ENCODE data around the gene ELOVL5.

The ELOVL5 gene

DNA sequence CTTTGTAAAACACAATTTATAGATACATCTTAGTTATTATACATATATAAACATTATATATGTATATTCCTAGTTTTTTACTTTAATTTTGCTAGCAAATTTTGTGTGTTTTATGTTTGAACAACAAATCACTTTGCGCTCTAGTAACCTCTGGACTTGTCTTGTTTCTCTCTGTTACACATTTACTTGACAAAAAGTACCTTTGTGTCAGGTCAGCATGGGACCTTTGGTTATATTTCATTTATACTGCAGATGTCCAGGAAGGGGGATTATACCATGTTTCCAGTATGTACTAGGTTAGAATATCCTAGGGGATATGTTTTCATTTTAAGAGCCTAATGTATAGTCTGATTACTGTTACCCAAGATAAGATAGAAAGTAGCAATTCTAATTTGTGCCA, 28.5 kb upstream of the ELOVL5 start:
- TF ChIP-seq, protein P1, sequence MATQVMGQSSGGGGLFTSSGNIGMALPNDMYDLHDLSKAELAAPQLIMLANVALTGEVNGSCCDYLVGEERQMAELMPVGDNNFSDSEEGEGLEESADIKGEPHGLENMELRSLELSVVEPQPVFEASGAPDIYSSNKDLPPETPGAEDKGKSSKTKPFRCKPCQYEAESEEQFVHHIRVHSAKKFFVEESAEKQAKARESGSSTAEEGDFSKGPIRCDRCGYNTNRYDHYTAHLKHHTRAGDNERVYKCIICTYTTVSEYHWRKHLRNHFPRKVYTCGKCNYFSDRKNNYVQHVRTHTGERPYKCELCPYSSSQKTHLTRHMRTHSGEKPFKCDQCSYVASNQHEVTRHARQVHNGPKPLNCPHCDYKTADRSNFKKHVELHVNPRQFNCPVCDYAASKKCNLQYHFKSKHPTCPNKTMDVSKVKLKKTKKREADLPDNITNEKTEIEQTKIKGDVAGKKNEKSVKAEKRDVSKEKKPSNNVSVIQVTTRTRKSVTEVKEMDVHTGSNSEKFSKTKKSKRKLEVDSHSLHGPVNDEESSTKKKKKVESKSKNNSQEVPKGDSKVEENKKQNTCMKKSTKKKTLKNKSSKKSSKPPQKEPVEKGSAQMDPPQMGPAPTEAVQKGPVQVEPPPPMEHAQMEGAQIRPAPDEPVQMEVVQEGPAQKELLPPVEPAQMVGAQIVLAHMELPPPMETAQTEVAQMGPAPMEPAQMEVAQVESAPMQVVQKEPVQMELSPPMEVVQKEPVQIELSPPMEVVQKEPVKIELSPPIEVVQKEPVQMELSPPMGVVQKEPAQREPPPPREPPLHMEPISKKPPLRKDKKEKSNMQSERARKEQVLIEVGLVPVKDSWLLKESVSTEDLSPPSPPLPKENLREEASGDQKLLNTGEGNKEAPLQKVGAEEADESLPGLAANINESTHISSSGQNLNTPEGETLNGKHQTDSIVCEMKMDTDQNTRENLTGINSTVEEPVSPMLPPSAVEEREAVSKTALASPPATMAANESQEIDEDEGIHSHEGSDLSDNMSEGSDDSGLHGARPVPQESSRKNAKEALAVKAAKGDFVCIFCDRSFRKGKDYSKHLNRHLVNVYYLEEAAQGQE (IDR thresholded peaks at IDR 0.05; ENCODE audit: insufficient read depth in 1 of 2, low read depth in 2 of 2, low read length in 2 of 2), result no peak
- TF ChIP-seq FOXP2 (optimal IDR thresholded peaks at IDR 0.05; ENCODE audit: borderline replicate concordance, extremely low read depth, extremely low read length, insufficient read depth) (no peak), POLR2AphosphoS5 (IDR thresholded peaks at IDR 0.05; ENCODE audit: low read depth, low read length) (no peak), SIN3A (IDR thresholded peaks at IDR 0.05; ENCODE audit: borderline replicate concordance, insufficient read depth, low read length) (no peak), TAF1 (IDR thresholded peaks at IDR 0.05; ENCODE audit: borderline replicate concordance, insufficient read depth, low read length) (no peak)

- TF ChIP-seq, protein P1 (IDR thresholded peaks at IDR 0.05; ENCODE audit: insufficient read depth in 1 of 2, low read depth in 2 of 2, low read length in 2 of 2), result no peak
- TF ChIP-seq FOXP2 (optimal IDR thresholded peaks at IDR 0.05; ENCODE audit: borderline replicate concordance, extremely low read depth, extremely low read length, insufficient read depth) (no peak), SIN3A (IDR thresholded peaks at IDR 0.05; ENCODE audit: borderline replicate concordance, insufficient read depth, low read length) (no peak), TAF1 (IDR thresholded peaks at IDR 0.05; ENCODE audit: borderline replicate concordance, insufficient read depth, low read length) (no peak), POLR2AphosphoS5 (IDR thresholded peaks at IDR 0.05; ENCODE audit: low read depth, low read length) (no peak)
Observed at GRCh38 chr6:53376661-53377226, 28.0 kb upstream of the ELOVL5 start.

GRCh38 chr6:53375847-53376246, 27.1 kb upstream of the ELOVL5 start:
- TF ChIP-seq SIN3A (IDR thresholded peaks at IDR 0.05; ENCODE audit: borderline replicate concordance, insufficient read depth, low read length), result no peak
- TF ChIP-seq, protein P1 (IDR thresholded peaks at IDR 0.05; ENCODE audit: insufficient read depth in 1 of 2, low read depth in 2 of 2, low read length in 2 of 2), result no peak
- no peak for TF ChIP-seq FOXP2 (optimal IDR thresholded peaks at IDR 0.05; ENCODE audit: borderline replicate concordance, extremely low read depth, extremely low read length, insufficient read depth)
- no peak for TF ChIP-seq POLR2AphosphoS5 (IDR thresholded peaks at IDR 0.05; ENCODE audit: low read depth, low read length)
- no peak for TF ChIP-seq TAF1 (IDR thresholded peaks at IDR 0.05; ENCODE audit: borderline replicate concordance, insufficient read depth, low read length)

DNA sequence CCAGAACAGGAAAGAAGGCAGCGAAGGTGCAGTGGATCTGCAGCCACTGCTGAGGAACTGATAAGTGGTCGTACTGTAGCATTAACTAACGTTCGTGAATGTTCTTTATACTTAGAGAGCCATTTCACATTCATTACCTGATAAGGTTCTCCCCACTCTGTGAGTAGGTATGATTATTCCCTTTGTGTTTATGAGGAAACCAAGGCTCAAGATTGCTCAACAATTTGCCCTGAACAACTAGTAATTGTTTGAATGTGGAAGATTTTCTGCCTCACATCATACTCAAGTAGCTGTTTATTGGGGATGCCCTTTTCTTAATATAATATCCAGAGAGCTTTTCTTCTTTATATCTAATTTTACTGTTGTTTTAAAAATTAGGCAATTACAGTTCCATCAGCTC, 24.9 kb upstream of the ELOVL5 start:
- no peak for TF ChIP-seq SIN3A (IDR thresholded peaks at IDR 0.05; ENCODE audit: borderline replicate concordance, insufficient read depth, low read length)
- no peak for TF ChIP-seq POLR2AphosphoS5 (IDR thresholded peaks at IDR 0.05; ENCODE audit: low read depth, low read length)
- TF ChIP-seq, protein P1 (IDR thresholded peaks at IDR 0.05; ENCODE audit: insufficient read depth in 1 of 2, low read depth in 2 of 2, low read length in 2 of 2), result no peak
- TF ChIP-seq TAF1 (IDR thresholded peaks at IDR 0.05; ENCODE audit: borderline replicate concordance, insufficient read depth, low read length), result no peak
- no peak for TF ChIP-seq FOXP2 (optimal IDR thresholded peaks at IDR 0.05; ENCODE audit: borderline replicate concordance, extremely low read depth, extremely low read length, insufficient read depth)
